COLO668 (cell line): ENCODE results near the gene SH3PXD2A.
"Not testable (repeated sequence)": the region's sequence is repeated elsewhere in the genome, so short reads cannot be mapped to it uniquely, and the experiment has no call there.

Experiments
- DNase-seq: peaks from one replicate; lab custom pipeline; 2025; ENCODE audit not compliant: unreplicated experiment; lab: John Stamatoyannopoulos, UW

SH3PXD2A gene

GRCh38 chr10:103731026-103731425 is 124.3 kb downstream of the SH3PXD2A start:
- DNase-seq = not testable (repeated sequence)

- DNase-seq = no peak
Observed at GRCh38 chr10:103729851-103730250, 125.5 kb downstream of the SH3PXD2A start.

GRCh38 chr10:103727991-103728689 is 127.2 kb downstream of the SH3PXD2A start:
- DNase-seq = no peak

- no peak for DNase-seq
Observed at GRCh38 chr10:103727546-103727963, 127.8 kb downstream of the SH3PXD2A start.

- no peak for DNase-seq
Observed at GRCh38 chr10:103726637-103727036, 128.7 kb downstream of the SH3PXD2A start.

DNA sequence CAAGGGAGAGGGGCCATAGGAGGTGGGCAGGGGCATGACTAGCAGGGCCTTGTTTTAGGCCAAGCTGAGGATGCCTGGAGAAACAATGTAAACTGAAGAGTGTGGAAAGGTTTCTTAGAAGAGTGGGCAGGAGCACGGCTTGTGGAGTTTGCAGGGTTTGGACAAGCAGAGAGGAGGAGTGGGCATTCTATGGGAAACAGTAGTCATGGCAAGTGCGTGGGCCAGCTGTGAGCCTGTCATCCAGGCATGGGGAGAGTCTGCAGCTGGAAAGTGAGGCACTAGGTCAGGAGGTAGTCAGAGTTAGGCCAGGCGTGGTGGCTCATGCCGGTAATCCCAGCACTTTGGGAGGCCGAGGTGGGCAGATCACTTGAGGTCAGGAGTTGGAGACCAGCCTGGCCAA is 130.1 kb downstream of the SH3PXD2A start:
- DNase-seq = no peak

DNA sequence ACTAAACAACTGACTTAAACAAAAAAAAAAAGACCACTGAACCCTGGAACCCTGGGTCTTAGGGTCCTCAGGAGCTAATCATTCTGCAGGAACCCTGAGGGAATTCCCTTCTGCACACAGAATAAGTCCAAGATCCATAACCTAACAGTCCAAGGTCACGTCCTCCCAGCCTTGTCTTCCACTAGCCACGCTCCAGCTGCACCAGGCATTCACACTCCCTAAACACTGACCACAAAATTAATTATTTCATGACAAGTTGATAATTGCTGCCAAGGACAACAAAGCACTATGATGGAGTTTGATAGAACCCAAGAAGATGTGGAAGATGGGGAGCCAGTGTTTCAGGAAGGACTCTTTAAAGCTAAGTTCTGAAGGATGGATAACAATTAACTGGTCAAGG is 130.6 kb downstream of the SH3PXD2A start:
- DNase-seq = no peak

GRCh38 chr10:103724074-103724473 is 131.3 kb downstream of the SH3PXD2A start:
- DNase-seq = no peak

DNA sequence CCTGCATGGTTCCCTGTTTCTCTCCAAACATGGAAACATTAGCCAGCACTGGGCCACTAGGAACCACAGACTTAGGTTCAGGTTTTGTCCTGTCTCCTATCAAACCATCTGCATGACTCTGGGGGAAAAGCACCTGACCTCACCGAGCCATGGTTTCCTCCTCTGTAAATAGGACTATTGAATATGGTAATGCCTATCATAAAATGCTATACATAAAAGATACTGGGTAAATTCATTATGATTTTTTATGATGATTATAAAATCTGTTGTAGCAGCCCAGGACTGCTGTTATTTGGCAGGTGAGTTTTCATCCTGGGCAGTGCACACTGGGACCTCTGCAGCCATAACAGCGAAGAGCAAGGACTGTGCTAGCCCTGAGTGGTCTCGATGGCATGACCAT is 131.8 kb downstream of the SH3PXD2A start:
- DNase-seq = no peak

DNA sequence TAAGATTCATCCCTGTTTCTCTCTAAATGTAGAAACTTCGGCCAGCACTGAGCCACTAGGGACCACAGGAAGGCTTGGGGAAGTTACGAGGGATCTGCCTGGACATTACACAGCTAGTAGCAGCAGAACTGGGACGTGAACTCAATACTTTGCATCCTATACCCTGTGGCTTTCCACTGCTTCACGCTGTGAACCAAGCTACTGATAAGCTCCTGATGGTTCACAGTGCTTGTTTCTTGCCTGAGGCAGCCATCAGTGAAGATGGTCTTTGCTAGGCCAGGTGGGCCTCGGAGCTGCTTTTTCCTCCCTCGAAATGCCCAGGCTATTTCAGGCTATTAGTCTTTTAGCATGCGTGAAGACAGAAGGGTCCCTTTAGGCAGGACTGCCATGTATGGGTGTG is 132.7 kb downstream of the SH3PXD2A start:
- DNase-seq = no peak

- DNase-seq = peak; percentile 35
Observed at GRCh38 chr10:103720964-103721335, 134.4 kb downstream of the SH3PXD2A start.

DNA sequence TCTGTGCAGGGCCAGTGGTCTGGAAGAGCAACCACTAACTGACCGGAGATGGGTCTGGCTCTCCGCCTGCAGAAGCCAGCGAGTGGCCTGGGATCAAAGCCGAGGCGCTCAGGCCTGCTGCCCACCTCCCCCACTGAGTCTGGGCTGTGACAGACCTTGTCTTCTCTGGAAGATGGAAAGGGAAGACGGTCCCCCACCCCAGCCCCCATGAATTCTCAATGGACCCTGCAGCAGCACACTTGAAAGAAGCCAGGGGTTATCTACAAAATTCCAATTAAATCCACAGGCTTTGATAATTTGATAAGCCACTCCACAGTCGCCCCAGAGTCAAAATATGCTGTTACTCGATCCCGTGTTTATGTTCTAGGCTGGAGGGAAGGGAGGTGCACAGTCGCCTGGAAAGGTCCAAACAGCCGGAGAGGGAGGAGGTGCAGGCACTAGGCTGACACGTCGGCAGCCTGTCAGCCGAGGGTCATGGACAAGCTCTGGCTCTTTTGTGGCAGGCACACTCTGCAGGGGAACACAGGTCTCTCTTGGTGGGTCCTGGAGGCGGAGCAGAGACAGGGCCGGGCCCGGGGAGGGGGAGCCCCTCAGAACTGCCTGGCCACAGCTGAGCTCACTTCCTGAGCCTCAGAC is 134.9 kb downstream of the SH3PXD2A start:
- no peak for DNase-seq

- no peak for DNase-seq
Observed at GRCh38 chr10:103719036-103719435, 136.3 kb downstream of the SH3PXD2A start.

- no peak for DNase-seq
Observed at GRCh38 chr10:103718247-103718620, 137.1 kb downstream of the SH3PXD2A start.

DNA sequence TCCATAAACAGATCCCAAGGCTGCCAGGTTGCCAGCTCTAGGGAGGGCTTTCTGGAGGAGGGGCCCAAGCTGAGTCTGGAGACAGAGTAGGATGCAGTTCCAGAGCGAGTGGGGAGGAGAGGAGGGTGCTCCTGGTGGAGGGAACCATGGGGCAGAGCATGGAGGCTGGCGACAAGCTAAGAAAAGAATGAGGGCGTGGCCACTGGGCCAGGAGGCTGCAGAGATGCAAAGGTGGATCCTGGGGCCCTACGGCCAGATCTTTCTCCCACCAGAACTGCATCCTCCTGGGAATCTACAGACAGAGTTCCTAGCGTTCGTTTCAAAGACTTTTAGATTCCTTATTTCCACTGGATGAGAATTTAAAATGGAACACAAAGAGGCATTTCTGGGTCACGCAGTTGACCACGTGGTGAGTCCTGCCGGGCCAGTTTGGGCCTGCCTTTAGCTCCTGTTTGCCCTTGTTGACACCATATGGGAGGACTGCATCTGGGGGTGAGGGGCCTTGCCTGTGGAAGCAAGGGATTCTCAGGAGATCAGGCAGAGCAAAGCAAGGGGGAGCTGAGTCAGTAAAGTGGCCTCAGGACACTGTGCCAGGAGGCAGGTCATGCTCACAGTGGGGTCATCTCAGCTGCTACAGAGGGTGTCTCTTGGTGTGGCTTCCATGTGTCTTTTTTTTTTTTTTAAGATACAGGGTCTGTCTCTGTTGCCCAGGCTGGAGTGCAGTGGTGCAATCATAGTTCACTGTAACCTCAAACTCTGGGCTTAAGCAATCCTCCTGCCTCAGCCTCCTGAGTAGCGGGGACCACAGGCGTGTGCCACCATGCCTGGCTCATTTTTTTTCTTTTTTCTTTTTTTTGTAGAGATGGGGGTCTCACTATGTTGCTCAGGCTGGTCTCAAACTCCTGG is 137.8 kb downstream of the SH3PXD2A start:
- no peak for DNase-seq

GRCh38 chr10:103716206-103717160 is 138.9 kb downstream of the SH3PXD2A start:
- DNase-seq = no peak

DNA sequence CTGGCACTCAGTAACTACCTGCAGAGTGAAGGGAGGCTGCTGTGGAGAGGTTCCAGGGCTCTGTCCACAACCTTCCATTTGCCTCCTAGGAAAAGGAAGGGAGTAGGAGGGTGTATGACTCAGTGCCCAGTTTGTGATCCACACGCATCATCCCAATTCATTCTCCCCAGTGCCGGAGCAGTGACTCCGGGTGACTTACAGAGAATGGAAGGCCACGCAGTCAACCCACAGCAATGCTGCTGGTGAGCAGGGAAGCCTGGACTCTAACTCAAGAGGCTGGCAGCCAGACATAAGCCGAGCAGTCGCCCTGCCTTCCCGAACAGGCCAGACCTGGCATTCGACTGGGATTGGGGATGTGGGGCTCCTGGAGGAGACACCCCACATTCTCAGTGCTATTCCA is 139.9 kb downstream of the SH3PXD2A start:
- no peak for DNase-seq

- no peak for DNase-seq
Observed at GRCh38 chr10:103714232-103714891, 141.0 kb downstream of the SH3PXD2A start.

- no peak for DNase-seq
Observed at GRCh38 chr10:103713676-103714075, 141.7 kb downstream of the SH3PXD2A start.

GRCh38 chr10:103712898-103713498 is 142.4 kb downstream of the SH3PXD2A start:
- peak; percentile 61 for DNase-seq
